ENCODE data around the gene CHRM5.
"Not testable (repeated sequence)": the region's sequence is repeated elsewhere in the genome, so short reads cannot be mapped to it uniquely, and the experiment has no call there.

Gene CHRM5

GRCh38 chr15:33968821-33969220 is 524 bp downstream of the CHRM5 start:
- H3K9me3 ChIP-seq (ENCODE audit: control insufficient read depth, insufficient read depth, low read length) = no peaks in the 10 kb centered on the region; the same call in 1 of the 2 replicates
- no peaks in the 10 kb centered on the region; the same call in 1 of the 2 replicates for H3K4me1 ChIP-seq (ENCODE audit: insufficient read depth, low read length)
- no peak overlapping the region for H3K9ac ChIP-seq (ENCODE audit: low read depth, low read length)
- H3K36me3 ChIP-seq (ENCODE audit: insufficient read depth, low read length) = no peaks in the 10 kb centered on the region

GRCh38 chr15:33971811-33972210 is 3.5 kb downstream of the CHRM5 start:
- no peaks in the 10 kb centered on the region for H3K36me3 ChIP-seq (ENCODE audit: insufficient read depth, low read length)
- H3K4me1 ChIP-seq (ENCODE audit: insufficient read depth, low read length) = no peaks in the 10 kb centered on the region; the same call in 1 of the 2 replicates
- H3K9me3 ChIP-seq (ENCODE audit: control insufficient read depth, insufficient read depth, low read length) = no peaks in the 10 kb centered on the region; the same call in 1 of the 2 replicates
- H3K9ac ChIP-seq (ENCODE audit: low read depth, low read length) = no peak overlapping the region

GRCh38 chr15:33975022-33975565 is 6.8 kb downstream of the CHRM5 start:
- Histone ChIP-seq H3K9ac (ENCODE audit: low read depth, low read length) (no peak overlapping the region), H3K36me3 (ENCODE audit: insufficient read depth, low read length) (no peaks in the 10 kb centered on the region), H3K9me3 (ENCODE audit: control insufficient read depth, insufficient read depth, low read length) (no peaks in the 10 kb centered on the region), H3K4me1 (ENCODE audit: insufficient read depth, low read length) (no peaks in the 10 kb centered on the region; the same call in 1 of the 2 replicates)

- no peaks in the 10 kb centered on the region for H3K9me3 ChIP-seq (ENCODE audit: control insufficient read depth, insufficient read depth, low read length)
- H3K9ac ChIP-seq (ENCODE audit: low read depth, low read length) = no peak overlapping the region
- no peaks in the 10 kb centered on the region for H3K36me3 ChIP-seq (ENCODE audit: insufficient read depth, low read length)
- peaks cover 10% of the 10 kb centered on the region for H3K4me1 ChIP-seq (ENCODE audit: insufficient read depth, low read length)
Observed at GRCh38 chr15:33980159-33980558, 11.9 kb downstream of the CHRM5 start.

- Histone ChIP-seq H3K4me1 (ENCODE audit: insufficient read depth, low read length) (peaks cover 15% of the 10 kb centered on the region), H3K36me3 (ENCODE audit: insufficient read depth, low read length) (no peaks in the 10 kb centered on the region), H3K9me3 (ENCODE audit: control insufficient read depth, insufficient read depth, low read length) (no peaks in the 10 kb centered on the region), H3K9ac (ENCODE audit: low read depth, low read length) (no peak overlapping the region)
Observed at GRCh38 chr15:33982516-33982915, 14.2 kb downstream of the CHRM5 start.

- Histone ChIP-seq H3K9ac (ENCODE audit: low read depth, low read length) (no peak overlapping the region), H3K36me3 (ENCODE audit: insufficient read depth, low read length) (no peaks in the 10 kb centered on the region), H3K9me3 (ENCODE audit: control insufficient read depth, insufficient read depth, low read length) (no peaks in the 10 kb centered on the region), H3K4me1 (ENCODE audit: insufficient read depth, low read length) (peaks cover 15% of the 10 kb centered on the region)
Observed at GRCh38 chr15:33985287-33985686, 17.0 kb downstream of the CHRM5 start.

GRCh38 chr15:33985751-33986150 is 17.5 kb downstream of the CHRM5 start:
- Histone ChIP-seq H3K9me3 (ENCODE audit: control insufficient read depth, insufficient read depth, low read length) (no peaks in the 10 kb centered on the region), H3K9ac (ENCODE audit: low read depth, low read length) (no peak overlapping the region), H3K4me1 (ENCODE audit: insufficient read depth, low read length) (peaks cover 15% of the 10 kb centered on the region), H3K36me3 (ENCODE audit: insufficient read depth, low read length) (no peaks in the 10 kb centered on the region)

GRCh38 chr15:33987444-33987843 is 19.1 kb downstream of the CHRM5 start:
- H3K4me1 ChIP-seq (ENCODE audit: insufficient read depth, low read length) = peaks cover 10% of the 10 kb centered on the region
- H3K36me3 ChIP-seq (ENCODE audit: insufficient read depth, low read length) = no peaks in the 10 kb centered on the region
- H3K9me3 ChIP-seq (ENCODE audit: control insufficient read depth, insufficient read depth, low read length) = no peaks in the 10 kb centered on the region
- no peak overlapping the region for H3K9ac ChIP-seq (ENCODE audit: low read depth, low read length)

GRCh38 chr15:33988384-33988783 is 20.1 kb downstream of the CHRM5 start:
- H3K9ac ChIP-seq (ENCODE audit: low read depth, low read length) = no peak overlapping the region
- H3K4me1 ChIP-seq (ENCODE audit: insufficient read depth, low read length) = peaks cover 10% of the 10 kb centered on the region
- H3K9me3 ChIP-seq (ENCODE audit: control insufficient read depth, insufficient read depth, low read length) = no peaks in the 10 kb centered on the region
- no peaks in the 10 kb centered on the region for H3K36me3 ChIP-seq (ENCODE audit: insufficient read depth, low read length)

GRCh38 chr15:33994005-33994615 is 25.8 kb downstream of the CHRM5 start:
- Histone ChIP-seq H3K36me3 (ENCODE audit: insufficient read depth, low read length) (no peaks in the 10 kb centered on the region), H3K4me1 (ENCODE audit: insufficient read depth, low read length) (no peaks in the 10 kb centered on the region), H3K9me3 (ENCODE audit: control insufficient read depth, insufficient read depth, low read length) (no peaks in the 10 kb centered on the region), H3K9ac (ENCODE audit: low read depth, low read length) (no peak overlapping the region)

- H3K36me3 ChIP-seq (ENCODE audit: insufficient read depth, low read length); H3K9ac ChIP-seq (ENCODE audit: low read depth, low read length); H3K9me3 ChIP-seq (ENCODE audit: control insufficient read depth, insufficient read depth, low read length); H3K4me1 ChIP-seq (ENCODE audit: insufficient read depth, low read length): not testable (repeated sequence)
Observed at GRCh38 chr15:33995666-33996065, 27.4 kb downstream of the CHRM5 start.

- Histone ChIP-seq H3K4me1 (ENCODE audit: insufficient read depth, low read length) (no peaks in the 10 kb centered on the region), H3K9me3 (ENCODE audit: control insufficient read depth, insufficient read depth, low read length) (no peaks in the 10 kb centered on the region), H3K36me3 (ENCODE audit: insufficient read depth, low read length) (no peaks in the 10 kb centered on the region), H3K9ac (ENCODE audit: low read depth, low read length) (no peak overlapping the region)
Observed at GRCh38 chr15:34001536-34001935, 33.2 kb downstream of the CHRM5 start.

- H3K36me3 ChIP-seq (ENCODE audit: insufficient read depth, low read length) = no peaks in the 10 kb centered on the region
- no peaks in the 10 kb centered on the region for H3K9me3 ChIP-seq (ENCODE audit: control insufficient read depth, insufficient read depth, low read length)
- H3K9ac ChIP-seq (ENCODE audit: low read depth, low read length) = no peak overlapping the region
- H3K4me1 ChIP-seq (ENCODE audit: insufficient read depth, low read length) = no peaks in the 10 kb centered on the region
Observed at GRCh38 chr15:34006381-34006780, 38.1 kb downstream of the CHRM5 start.

GRCh38 chr15:34009656-34010055 is 41.4 kb downstream of the CHRM5 start:
- Histone ChIP-seq H3K36me3 (ENCODE audit: insufficient read depth, low read length) (no peaks in the 10 kb centered on the region), H3K4me1 (ENCODE audit: insufficient read depth, low read length) (no peaks in the 10 kb centered on the region), H3K9me3 (ENCODE audit: control insufficient read depth, insufficient read depth, low read length) (no peaks in the 10 kb centered on the region), H3K9ac (ENCODE audit: low read depth, low read length) (no peak overlapping the region)

- Histone ChIP-seq H3K36me3 (ENCODE audit: insufficient read depth, low read length) (no peaks in the 10 kb centered on the region), H3K4me1 (ENCODE audit: insufficient read depth, low read length) (no peaks in the 10 kb centered on the region), H3K9me3 (ENCODE audit: control insufficient read depth, insufficient read depth, low read length) (no peaks in the 10 kb centered on the region), H3K9ac (ENCODE audit: low read depth, low read length) (no peak overlapping the region)
Observed at GRCh38 chr15:34010921-34011320, 42.6 kb downstream of the CHRM5 start.

All from ES-I3 (cell line).